Fibroblast of skin of right biceps (primary cell): ENCODE data around the gene RFX2.

Source experiments
- DNase-seq: peaks from one replicate; pipeline ENCODE4 v3.0.0-alpha.2; 2013

The RFX2 gene

DNA sequence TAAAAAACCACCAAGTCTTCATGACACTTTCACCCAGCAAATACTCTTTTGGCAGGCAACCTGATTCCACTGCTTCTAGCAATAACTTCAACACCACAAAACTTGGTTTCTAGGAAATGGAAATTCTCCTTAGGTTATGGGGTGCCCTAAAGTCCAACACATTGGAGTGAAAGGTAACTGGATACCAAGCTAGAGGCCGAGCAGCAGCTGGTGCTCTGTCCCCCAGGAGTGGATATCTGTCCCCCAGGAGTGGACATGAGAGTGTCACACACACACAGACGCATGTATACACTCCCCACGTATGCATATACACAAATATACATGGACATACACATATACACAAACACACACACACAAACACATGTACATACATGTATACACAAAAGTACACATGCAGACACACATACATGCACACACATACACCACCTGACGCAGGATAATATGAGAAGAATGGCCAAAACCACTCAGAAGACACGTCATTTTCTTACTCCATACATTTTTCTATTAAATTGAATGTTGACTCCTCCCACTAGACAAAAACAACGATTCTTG, 50.8 kb downstream of the RFX2 start:
- no peak for DNase-seq

DNA sequence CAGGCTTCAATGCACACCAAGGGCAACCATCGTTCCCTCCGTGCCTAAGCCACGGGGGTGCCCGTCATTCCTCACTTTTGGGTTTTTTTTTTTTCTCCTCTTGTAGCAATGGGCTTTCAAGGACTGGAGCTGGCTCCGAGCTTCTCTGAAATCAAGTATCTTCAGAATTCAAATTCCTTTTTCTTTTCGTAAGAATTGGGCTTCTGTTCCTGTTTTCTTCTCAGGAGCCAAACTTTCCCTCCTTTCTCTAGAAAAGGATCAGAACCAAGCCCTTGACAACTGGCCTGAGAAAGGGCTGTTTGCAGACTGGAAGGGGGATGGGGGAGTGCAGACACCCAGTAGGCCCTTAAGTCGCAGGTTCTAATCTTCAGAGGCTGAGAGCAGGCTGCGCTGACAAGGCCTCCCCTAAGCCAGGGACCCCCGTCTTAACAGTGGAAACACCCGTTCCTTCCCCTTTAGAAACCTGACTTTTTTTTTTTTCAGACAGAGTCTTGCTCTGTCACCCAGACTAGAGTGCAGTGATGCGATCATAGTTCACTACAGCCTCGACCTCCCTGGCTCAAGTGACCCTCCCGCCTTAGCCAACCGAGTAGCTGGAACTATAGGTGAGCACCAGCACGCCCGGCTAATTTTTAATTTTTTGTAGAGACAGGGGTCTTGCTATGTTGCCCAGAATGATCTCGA, 51.6 kb downstream of the RFX2 start:
- DNase-seq = no peak

DNA sequence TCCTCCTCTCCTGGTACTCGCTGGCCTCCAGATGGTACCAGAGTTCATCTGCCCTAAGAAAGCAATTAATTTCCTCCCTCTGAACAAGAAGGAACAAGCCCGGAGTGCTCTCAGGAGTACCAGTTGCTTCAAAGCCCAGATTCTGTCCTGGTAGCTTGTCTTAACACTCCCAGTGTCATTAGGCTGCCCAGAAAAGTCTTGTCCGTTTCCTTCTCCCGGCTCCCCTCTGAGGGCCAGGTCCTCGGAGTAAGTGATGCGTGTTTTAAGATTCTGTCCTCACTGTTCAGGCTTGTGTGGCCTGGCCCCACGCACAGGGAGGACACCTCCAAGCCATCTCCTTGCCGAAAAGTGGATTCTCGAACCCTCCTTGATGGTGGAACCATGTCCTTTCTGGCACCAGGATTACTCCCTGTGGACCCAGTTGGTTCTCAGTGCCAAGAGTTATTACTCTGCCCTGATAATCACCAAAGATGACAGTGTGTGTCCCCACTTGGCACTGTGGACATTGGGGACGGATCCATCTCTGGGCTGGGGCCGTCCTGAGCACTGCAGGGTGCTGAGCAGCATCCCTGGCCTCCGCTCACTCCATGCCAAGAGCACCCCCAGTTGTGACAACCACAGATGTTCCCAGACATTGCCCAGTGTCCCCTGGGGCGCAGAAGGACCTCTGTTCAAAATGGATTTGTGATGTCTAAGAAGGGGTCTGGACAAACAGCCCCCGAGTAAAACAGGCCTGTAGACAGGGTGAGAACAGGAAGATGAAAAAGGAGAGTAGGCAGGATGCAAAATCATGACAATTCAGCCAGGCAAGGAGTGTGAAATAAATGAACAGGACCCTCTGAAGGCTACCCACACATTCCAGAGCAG, 52.4 kb downstream of the RFX2 start:
- no peak for DNase-seq

DNA sequence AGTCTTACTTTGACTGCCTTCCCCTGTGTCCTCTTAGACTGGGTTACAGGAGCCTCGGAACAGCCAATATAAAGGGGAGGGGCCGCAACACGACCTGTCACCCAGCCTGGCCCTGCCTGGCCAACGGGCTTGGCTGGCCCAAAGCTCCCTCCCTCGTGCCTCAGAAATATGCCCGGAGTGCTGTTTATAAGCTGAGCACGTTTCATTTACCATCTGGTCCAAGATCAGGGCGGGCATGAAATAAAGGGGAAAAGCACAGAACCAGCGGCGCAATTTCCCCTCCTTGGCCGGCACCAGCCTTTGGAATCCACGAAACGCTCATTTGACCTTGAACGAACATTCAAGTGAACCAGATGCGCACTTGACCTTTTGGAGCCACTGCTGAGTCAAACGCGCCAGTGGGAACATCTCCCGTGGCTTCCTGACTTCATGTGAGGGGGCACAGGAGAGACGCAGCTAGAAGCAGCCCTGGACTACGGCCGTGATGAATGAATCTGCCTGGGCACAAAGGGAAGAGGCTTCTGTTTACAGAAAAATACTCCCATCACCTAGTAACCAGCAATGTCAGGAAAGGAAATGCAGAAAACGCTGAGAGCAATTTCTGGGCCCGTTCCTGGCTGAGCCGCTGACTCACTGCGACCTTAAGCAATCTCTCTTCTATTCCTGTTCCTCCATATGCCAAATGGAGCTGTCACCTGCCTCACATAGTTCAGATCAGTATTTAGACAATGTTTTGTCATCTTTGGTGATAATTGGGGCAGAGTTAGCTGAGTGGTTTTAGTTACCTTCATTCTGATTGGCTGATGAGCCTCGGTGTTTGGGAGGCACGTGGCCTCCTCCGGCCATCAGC, 53.3 kb downstream of the RFX2 start:
- DNase-seq = peak; percentile 92

DNA sequence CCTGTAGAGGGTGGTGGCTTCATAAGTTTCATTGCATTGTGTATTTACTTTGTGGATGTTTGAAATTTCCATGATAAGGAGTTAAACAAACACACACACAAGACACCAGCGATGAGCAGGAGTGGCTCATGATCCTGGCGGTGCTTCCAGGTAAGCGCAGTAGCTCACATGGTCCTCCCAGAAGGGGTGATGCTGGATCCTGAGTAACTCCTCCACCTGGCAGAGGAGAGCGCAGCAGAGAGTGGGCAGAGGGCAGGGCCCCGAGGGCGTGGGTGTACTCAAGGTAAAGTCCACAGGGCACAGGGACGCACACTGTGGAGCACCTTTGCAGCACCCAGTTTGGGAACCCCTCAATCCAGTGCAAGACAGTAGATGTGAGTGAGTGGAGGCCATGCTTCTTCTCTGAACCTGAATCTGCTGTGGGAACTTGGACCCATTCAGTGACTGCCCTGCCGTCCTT, 54.0 kb downstream of the RFX2 start:
- DNase-seq = no peak

DNA sequence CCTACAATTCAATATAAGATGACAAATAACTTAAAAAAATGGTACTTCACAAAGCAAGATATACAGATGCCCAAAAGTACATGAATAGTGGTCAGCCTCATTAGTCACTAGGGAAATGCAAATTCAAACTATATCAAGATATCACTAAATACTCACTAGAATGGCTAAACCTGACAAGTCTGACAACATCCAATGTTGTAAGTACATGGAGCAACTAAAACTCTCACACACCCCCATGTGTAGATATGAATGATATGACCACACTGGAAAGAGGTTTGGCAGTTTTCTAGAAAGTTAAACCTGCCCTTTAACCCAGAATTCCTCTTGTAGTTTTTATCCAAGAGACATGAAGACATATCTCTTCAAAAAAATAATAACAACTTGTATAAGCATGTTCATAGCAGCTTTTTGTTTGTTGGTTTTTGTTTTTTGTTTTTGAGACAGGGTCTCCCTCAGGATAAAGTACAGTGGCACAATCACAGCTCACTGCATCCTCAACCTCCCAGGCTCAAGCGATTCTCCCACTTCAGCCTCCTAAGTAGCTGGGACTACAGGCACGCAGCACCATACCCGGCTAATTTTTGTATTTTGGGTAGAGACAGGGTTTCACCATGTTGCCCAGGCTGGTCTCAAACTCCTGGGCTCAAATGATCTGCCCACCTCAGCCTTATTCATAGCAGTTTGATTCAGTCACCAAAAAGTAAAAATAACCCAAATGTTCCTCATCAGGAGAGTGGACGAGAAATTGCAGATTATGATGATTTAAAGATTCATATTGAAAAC, 55.1 kb downstream of the RFX2 start:
- no peak for DNase-seq

DNA sequence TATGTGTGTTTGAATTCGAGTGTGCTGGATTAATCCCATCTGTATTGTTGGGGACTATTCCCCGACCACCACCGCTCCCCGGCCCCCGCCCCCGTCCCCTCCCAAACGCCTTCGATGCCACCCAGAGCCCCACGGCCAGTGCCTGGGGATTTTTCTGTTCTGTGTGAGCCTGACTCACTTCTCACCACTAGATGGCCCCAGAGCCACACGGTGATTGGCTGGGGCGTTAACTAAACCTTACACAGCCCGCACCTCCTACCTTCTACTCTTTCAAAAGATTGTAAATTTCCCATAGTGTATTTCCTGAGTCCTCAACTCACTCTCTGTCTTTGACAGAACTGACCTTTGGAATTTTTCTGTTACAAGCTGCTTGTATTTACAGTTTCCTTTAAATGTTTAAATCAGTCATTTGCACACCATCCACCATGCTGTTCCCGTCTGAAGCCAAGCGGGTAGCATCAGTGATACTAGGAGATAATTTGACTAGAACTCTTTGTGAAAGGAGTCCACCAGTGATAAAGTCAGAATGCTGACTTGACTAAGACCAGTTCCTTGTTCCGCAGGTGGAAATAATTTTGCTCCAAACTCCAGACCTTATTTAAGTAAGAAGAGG, 61.4 kb downstream of the RFX2 start:
- peak; percentile 74 for DNase-seq

DNA sequence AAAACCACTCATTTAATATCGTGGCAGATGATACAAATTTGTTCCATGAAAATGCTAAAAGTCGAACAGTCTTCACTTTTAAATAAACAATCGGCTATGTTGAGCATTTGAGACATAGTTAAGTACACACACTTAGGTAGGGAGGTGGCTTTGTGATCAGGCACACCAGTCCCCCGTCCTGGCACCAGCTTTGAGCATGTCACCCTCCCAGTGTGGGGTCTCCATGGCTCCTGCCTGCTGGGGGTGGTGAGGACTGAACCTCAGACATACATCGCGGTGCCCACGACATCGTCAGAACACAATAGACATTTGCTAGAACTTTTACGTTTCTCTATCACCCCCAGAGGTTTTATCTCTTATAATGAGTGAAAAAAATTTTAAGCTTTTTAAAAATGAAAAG, 62.0 kb downstream of the RFX2 start:
- no peak for DNase-seq

DNA sequence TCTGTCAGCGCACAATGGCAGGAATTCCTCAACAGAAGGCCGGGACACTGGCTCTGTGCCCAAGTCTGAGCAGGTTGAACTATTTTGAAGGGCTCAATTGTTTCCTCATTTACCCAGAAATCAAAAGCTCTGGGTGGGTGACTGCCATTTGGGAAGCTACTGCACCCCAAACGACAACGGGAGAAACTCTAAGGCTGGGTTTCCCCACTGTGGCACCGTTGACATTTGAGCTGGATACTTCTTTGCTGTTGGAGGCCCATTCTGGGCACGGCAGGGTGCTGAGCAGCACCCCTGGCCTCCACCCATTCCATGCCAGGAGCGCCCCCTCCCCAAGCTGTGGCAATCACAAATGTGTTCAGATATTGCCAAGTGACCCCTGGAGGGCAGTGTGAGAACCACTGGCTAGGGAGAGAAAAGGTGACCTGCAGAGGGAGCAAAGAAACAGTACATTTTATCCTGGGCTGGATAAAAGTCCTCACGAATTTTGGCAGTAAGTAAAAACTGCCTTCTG, 62.5 kb downstream of the RFX2 start:
- peak; percentile 42 for DNase-seq

DNA sequence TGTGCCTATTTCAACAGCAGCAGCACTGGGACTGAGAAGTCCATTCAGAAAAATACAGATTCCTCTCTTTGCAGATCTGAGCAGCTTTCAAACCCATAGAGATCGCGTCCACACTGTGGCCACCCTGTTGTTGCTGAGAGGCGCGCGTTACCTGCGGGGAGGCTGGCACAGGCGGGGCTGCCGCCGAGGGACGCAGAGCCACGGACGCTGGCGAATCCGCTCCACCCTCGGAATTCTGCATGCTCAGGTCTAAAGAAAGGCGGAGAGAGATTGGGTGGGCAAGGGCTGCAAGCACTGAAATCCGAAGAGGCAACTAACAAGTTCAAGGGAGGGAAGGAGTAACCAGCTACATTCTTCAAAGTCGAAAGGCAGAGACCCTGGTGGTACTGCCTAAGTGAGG, 63.0 kb downstream of the RFX2 start:
- DNase-seq = no peak

DNA sequence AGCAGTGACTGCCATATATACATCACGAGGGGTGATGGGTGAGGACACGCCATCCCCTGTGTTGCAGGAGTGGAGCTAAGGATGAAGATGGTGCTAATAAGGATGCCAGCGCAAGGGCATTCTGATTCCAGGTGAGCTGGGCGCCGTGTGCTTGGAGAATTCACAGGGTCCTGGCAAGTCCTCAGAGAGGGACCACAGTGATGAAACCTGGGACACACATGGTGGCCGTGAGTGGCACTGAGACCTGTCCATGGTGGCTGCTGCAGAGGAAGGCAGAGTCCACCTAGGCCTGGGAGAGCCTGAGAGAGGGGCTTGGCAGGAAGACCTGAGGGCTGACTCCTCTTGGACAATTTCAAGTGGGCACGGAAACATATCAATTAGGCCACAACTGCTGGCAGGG, 65.2 kb downstream of the RFX2 start:
- no peak for DNase-seq

DNA sequence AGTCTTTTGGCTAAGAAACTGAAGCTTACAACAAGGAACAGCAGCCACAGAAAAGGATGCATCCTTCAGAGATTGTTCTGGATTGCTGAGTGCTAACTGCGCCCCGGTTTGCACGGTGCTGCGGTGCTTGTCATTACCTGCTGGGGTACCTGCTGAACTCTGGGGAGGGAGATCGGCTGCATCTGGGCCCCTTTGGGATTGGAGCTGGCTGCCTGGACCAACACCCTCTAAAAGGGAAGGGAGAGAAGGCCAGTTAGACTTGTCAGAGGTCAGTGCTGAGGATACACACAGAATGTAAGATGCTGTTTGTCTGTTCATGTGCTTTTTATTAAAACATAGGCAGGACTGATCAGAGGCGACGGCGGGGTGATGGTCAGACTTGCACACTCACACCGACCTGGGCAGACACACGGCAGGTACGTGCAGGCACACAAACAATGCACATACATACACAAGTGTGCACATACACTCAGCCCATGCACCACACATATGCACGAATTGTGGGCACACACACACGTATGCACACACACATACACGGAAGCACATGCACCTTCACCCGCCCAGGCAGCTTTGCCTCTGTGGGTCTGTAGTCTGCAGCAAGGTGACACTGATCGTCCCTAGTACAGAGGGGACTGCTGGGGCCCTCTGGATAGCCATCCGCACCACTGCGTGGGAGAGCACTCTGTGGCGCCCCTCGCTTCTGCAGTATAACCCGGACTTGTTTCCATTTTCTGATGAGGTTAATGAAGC, 66.1 kb downstream of the RFX2 start:
- DNase-seq = no peak

DNA sequence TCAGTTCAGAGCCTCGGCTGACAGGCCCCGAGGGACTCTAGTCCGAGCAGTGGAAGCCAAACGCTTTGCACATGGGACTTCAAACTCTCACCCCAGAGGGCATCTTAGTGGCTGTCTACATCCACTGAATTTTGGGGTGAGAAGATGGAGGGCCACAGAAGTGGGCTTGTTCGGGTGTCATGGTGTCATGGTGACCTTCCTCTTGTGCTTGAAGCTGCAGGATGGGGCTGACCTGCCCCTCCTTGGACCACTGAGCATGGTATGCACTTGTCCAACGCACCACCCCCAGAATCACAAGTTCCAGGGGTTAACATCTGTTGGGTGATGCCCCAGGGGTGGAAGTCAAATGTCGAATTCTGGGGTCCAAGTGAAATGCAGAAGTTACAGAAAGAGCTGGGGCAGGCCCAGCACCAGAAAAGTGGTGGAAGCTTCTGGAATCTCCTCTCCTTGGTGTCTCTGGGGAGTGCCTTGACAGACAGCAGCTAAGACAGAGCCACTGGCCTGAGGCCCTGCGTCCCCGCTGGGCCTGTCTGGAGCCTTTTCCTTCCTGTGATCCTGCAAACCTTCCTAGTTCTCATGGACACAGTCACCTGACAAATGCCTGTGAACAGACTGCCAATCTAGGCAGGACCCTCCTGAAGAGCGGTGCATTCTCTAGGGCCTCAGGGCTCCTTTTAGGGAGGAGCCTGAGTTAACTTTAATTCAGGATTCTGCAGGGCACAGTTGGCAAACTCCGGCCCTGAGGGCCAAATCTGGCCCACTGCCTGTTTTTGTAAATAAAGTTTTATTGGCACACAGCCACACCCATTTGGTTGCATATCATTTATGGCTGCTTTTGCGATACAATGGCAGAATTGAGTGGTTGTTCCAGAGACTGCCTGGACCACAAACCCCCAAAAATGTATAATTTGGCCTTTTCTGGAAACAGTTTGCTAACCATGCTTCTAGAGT, 67.2 kb downstream of the RFX2 start:
- no peak for DNase-seq

DNA sequence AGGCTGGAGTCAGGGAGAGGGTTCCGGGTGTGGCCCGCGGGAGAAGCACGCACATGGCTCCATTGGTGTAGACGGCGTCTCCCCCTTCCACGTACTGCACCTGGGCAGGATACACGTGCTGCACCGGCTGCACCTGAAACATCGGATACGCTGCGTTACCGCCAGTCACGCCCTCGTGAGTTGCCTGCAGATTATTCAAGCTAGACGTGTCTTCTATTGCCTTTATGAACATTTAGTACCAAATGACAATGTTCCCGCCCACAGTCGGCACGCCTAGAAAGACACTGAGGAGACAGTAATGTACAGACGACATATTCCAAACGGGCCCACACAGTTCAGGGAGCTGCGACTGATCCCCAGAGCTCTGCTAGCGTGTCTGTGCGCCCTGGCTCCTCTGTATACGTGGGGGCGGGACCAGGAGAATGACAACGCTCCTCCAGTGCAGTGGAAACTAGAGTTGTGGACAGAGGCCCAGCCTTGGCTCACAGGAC, 68.3 kb downstream of the RFX2 start:
- no peak for DNase-seq

DNA sequence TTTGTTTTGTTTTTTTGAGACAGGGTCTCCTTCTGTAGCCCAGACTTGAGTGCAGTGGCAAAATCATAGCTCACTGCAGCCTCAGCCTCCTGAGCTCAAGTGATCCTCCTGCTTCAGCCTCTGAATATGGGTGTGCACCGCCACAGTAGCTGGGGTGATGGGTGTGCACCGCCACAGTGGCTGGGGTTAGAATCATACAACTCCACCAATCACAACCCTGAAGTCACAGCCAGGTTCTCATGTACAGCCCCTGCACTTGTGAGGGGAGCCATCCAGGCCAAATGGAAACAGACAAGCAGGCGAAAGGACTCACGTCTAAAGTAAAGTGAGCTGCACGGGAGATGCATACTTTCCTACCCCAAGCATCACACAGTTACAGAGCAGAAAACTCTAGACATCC, 69.2 kb downstream of the RFX2 start:
- no peak for DNase-seq

DNA sequence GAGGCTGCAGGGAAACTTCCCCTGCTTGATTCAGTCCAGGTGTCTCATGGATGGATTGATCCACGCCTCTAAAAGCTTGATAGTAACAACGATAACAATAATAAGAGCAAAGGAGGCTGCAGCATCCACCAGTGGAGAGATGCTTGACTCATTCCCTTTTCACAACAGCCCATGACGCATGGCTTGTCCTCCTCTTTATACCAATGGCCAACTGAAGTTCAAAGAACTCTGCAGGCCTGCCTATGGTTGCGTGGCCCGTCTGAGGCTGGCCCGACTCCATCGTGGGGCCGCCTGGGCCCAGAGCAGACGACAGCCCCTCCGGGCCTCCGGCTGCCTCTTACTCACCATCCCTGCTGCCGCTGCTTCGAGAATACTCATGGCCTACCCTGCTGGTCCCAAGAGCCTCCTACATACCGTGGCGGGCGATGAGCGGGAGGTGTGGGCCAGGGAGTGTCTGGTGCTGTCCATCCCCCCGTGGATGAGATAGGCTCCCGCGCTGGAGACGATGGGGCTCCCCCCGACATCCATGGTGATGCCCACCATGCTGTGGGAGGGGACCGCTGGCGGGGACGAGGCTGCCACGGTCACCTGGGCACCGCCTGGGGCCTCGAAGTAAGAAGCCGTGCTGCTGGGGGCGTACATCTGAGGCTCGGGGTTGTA, 70.6 kb downstream of the RFX2 start:
- DNase-seq = peak; percentile 29

DNA sequence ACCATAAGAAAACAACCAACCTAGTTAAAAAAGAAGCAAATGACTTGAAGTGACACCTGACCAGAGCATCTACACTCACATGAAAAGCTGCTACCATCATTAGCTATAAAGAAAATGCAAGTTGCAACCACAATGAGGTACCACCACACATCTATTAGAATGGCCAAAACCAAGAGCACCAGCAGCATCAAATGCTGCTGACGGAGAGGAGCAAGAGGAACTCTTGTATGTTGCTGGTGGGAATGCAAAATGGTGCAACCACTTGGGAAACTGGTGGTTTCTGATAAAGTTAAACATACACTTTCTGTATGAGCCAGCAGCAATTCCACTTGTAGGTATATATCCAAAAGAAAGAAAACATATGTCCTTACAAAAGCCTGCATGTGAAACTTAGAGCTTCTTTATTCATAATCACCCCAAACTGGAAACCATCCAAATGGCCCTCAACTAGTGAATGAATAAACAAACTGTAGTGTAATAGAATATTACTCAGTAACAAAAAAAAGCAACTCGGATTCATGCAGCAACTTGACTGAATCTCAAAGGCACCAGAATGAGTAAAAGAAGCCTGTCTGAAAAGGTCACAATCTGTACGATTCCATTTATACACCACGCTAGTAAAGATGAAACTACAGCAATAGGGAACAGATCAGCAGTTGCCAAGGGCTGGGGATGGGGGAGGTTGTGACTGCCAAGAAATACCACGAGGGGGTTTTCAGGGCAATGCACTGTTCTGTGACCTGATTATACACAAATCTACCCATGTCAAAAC, 71.5 kb downstream of the RFX2 start:
- DNase-seq = no peak

DNA sequence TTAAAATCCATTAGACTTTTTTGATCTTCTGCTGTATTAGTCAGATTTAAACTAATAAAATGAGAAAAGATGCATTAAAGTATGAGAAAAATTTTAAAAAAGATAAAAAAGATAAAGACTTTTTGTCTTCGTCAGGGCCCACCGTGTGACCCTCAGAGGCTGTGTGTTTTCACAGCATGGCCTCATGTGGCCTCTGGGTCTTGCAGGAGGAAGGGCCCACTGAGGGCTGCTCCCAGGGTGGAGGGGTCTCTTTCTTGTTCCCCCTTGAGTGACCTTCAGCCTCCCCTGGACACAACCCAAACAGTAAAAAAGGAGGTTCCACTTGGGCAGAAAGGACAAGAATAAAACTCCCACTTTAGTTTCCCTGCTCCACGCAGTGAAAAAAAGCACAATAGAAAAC, 75.3 kb downstream of the RFX2 start:
- no peak for DNase-seq
